Stimulated activated CD4-positive, alpha-beta T cell treated with anti-CD3 and anti-CD28 coated beads, Interleukin-15, amount 100 ng/mL, for 48 hours (primary cell): ENCODE measurements around the gene PEF1.

Source experiments
- DNase-seq, 2 donors: peaks; one replicate each; pipeline ENCODE4 v3.0.0-alpha.2; 2020; ENCODE audit warnings: low read depth in 2 of 2

PEF1 gene

GRCh38 chr1:31627930-31628559 is 16.6 kb downstream of the PEF1 start:
- DNase-seq = no peak

- no peak for DNase-seq
Observed at GRCh38 chr1:31627301-31627929, 17.3 kb downstream of the PEF1 start.

GRCh38 chr1:31626223-31627207 is 18.2 kb downstream of the PEF1 start:
- no peak for DNase-seq

- no peak for DNase-seq
Observed at GRCh38 chr1:31625561-31626222, 19.0 kb downstream of the PEF1 start.

- no peak for DNase-seq
Observed at GRCh38 chr1:31624731-31625514, 19.8 kb downstream of the PEF1 start.

GRCh38 chr1:31624309-31624708 is 20.4 kb downstream of the PEF1 start:
- DNase-seq = no peak

- DNase-seq = no peak
Observed at GRCh38 chr1:31623365-31623764, 21.3 kb downstream of the PEF1 start.

- DNase-seq = no peak
Observed at GRCh38 chr1:31621847-31622730, 22.6 kb downstream of the PEF1 start.

GRCh38 chr1:31621498-31621820 is 23.2 kb downstream of the PEF1 start:
- DNase-seq = no peak

GRCh38 chr1:31620631-31621497 is 23.8 kb downstream of the PEF1 start:
- no peak for DNase-seq

GRCh38 chr1:31618916-31619846 is 25.5 kb downstream of the PEF1 start:
- DNase-seq = no peak

GRCh38 chr1:31617916-31618746 is 26.5 kb downstream of the PEF1 start:
- peak in 1 of 2 donors; percentile 23 for DNase-seq

GRCh38 chr1:31617218-31617915 is 27.3 kb downstream of the PEF1 start, which contains the start of gene HCRTR1:
Gene HCRTR1 (plus strand): TSS chr1:31617689. CDS start chr1:31619193, 1,504 bp downstream.
- DNase-seq = no peak

GRCh38 chr1:31615939-31616338 is 28.7 kb downstream of the PEF1 start:
- DNase-seq = no peak

- DNase-seq = no peak
Observed at GRCh38 chr1:31615414-31615813, 29.3 kb downstream of the PEF1 start.

GRCh38 chr1:31614414-31615005 is 30.2 kb downstream of the PEF1 start:
- no peak for DNase-seq
